Measurements from ENCODE around the gene PHLDA3.

Gene PHLDA3

GRCh38 chr1:201468844-201469644 is at the start of gene PHLDA3:
TSS of gene PHLDA3 (minus strand) at chr1:201469188. CDS start at chr1:201468786, 402 bp downstream.
- no peak for DNase-seq (ENCODE audit: extremely low read depth in 1 of 2, low read depth in 1 of 2)

- no peak for DNase-seq (ENCODE audit: extremely low read depth in 1 of 2, low read depth in 1 of 2)
Observed at GRCh38 chr1:201518071-201518470, 49.1 kb upstream of the PHLDA3 start.

GRCh38 chr1:201517631-201518030 is 48.6 kb upstream of the PHLDA3 start:
- no peak for DNase-seq (ENCODE audit: extremely low read depth in 1 of 2, low read depth in 1 of 2)

GRCh38 chr1:201516511-201517127 is 47.6 kb upstream of the PHLDA3 start:
- DNase-seq (ENCODE audit: extremely low read depth in 1 of 2, low read depth in 1 of 2) = no peak

GRCh38 chr1:201515895-201516294 is 46.9 kb upstream of the PHLDA3 start:
- no peak for DNase-seq (ENCODE audit: extremely low read depth in 1 of 2, low read depth in 1 of 2)

GRCh38 chr1:201515062-201515750 is 46.2 kb upstream of the PHLDA3 start:
- DNase-seq (ENCODE audit: extremely low read depth in 1 of 2, low read depth in 1 of 2) = no peak

- DNase-seq (ENCODE audit: extremely low read depth in 1 of 2, low read depth in 1 of 2) = no peak
Observed at GRCh38 chr1:201514466-201514865, 45.5 kb upstream of the PHLDA3 start.

- no peak for DNase-seq (ENCODE audit: extremely low read depth in 1 of 2, low read depth in 1 of 2)
Observed at GRCh38 chr1:201513498-201514243, 44.7 kb upstream of the PHLDA3 start.

- no peak for DNase-seq (ENCODE audit: extremely low read depth in 1 of 2, low read depth in 1 of 2)
Observed at GRCh38 chr1:201511941-201512539, 43.1 kb upstream of the PHLDA3 start.

- DNase-seq (ENCODE audit: extremely low read depth in 1 of 2, low read depth in 1 of 2) = no peak
Observed at GRCh38 chr1:201511396-201511940, 42.5 kb upstream of the PHLDA3 start.

GRCh38 chr1:201510734-201511133 is 41.7 kb upstream of the PHLDA3 start:
- no peak for DNase-seq (ENCODE audit: extremely low read depth in 1 of 2, low read depth in 1 of 2)

- no peak for DNase-seq (ENCODE audit: extremely low read depth in 1 of 2, low read depth in 1 of 2)
Observed at GRCh38 chr1:201509601-201510374, 40.8 kb upstream of the PHLDA3 start.

GRCh38 chr1:201508809-201509208 is 39.8 kb upstream of the PHLDA3 start:
- no peak for DNase-seq (ENCODE audit: extremely low read depth in 1 of 2, low read depth in 1 of 2)

- no peak for DNase-seq (ENCODE audit: extremely low read depth in 1 of 2, low read depth in 1 of 2)
Observed at GRCh38 chr1:201507360-201507675, 38.3 kb upstream of the PHLDA3 start.

- peak; percentile 30 to 69 for DNase-seq (ENCODE audit: extremely low read depth in 1 of 2, low read depth in 1 of 2)
Observed at GRCh38 chr1:201506557-201507359, 37.8 kb upstream of the PHLDA3 start, which contains the start of gene CSRP1. TSS of gene CSRP1 (minus strand) at chr1:201507123. CDS start at chr1:201496303, 10,820 bp downstream.

GRCh38 chr1:201506092-201506491 is 37.1 kb upstream of the PHLDA3 start:
- DNase-seq (ENCODE audit: extremely low read depth in 1 of 2, low read depth in 1 of 2) = no peak

GRCh38 chr1:201505503-201505890 is 36.5 kb upstream of the PHLDA3 start:
- DNase-seq (ENCODE audit: extremely low read depth in 1 of 2, low read depth in 1 of 2) = no peak

- no peak for DNase-seq (ENCODE audit: extremely low read depth in 1 of 2, low read depth in 1 of 2)
Observed at GRCh38 chr1:201504799-201505502, 36.0 kb upstream of the PHLDA3 start.

All from activated CD8-positive, alpha-beta memory T cell treated with anti-CD3 and anti-CD28 coated beads for 1 hour (primary cell).